ENCODE data around the gene ATRN.
"Not testable (repeated sequence)": the region's sequence is repeated elsewhere in the genome, so short reads cannot be mapped to it uniquely, and the experiment has no call there.

Gene ATRN

DNA sequence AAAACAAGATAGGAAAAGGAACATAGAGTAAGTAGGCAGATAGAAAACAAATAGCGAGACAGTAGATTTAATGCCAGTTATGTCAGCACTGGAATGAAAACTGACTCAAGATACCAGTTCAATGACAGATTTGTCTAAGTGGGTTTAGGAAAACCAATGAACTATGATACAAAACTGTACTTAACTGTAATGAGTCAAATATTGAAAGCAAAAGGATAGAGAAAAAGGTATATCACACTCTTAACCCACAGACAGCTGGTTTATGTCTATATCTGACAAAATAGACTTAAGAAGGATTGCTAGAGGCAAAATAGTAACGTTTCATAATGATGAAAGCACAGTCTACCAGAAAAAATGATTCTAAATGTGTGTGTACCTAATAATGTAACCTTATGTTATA is 38.2 kb downstream of the ATRN start:
- Histone ChIP-seq H3K9ac (ENCODE audit: low read depth, low read length) (no peak overlapping the region), H3K27me3 (ENCODE audit: insufficient read depth, low read length, poor library complexity) (no peaks in the 10 kb centered on the region), H3K9me3 (ENCODE audit: insufficient read depth, low read length, severe bottlenecking) (no peaks in the 10 kb centered on the region), H4K20me1 (ENCODE audit: insufficient read depth, low read length) (no peaks in the 10 kb centered on the region), H3K27ac (ENCODE audit: low read length) (no peak overlapping the region), H2AFZ (ENCODE audit: low read depth, low read length) (no peak overlapping the region), H3K4me1 (ENCODE audit: insufficient read depth, low read length) (no peaks in the 10 kb centered on the region), H3K4me3 (ENCODE audit: low read depth in 1 of 2, low read length in 2 of 2) (no peak overlapping the region), H3K79me2 (ENCODE audit: insufficient read depth, low read length) (no peaks in the 10 kb centered on the region), H3K36me3 (ENCODE audit: insufficient read depth, low read length) (no peaks in the 10 kb centered on the region), H3K4me2 (ENCODE audit: insufficient read depth, low read length) (no peak overlapping the region)
- DNase-seq (no peak), ATAC-seq (ENCODE audit: insufficient read depth, low read depth) (no peak)
- TF ChIP-seq EZH2 (IDR thresholded peaks at IDR 0.05; ENCODE audit: borderline replicate concordance, low read depth, low read length, severe bottlenecking) = no peak
- TF ChIP-seq, protein P1, sequence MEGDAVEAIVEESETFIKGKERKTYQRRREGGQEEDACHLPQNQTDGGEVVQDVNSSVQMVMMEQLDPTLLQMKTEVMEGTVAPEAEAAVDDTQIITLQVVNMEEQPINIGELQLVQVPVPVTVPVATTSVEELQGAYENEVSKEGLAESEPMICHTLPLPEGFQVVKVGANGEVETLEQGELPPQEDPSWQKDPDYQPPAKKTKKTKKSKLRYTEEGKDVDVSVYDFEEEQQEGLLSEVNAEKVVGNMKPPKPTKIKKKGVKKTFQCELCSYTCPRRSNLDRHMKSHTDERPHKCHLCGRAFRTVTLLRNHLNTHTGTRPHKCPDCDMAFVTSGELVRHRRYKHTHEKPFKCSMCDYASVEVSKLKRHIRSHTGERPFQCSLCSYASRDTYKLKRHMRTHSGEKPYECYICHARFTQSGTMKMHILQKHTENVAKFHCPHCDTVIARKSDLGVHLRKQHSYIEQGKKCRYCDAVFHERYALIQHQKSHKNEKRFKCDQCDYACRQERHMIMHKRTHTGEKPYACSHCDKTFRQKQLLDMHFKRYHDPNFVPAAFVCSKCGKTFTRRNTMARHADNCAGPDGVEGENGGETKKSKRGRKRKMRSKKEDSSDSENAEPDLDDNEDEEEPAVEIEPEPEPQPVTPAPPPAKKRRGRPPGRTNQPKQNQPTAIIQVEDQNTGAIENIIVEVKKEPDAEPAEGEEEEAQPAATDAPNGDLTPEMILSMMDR (IDR thresholded peaks at IDR 0.05; ENCODE audit: borderline replicate concordance, extremely low read depth, low read length, poor library complexity, severe bottlenecking) = no peak

DNA sequence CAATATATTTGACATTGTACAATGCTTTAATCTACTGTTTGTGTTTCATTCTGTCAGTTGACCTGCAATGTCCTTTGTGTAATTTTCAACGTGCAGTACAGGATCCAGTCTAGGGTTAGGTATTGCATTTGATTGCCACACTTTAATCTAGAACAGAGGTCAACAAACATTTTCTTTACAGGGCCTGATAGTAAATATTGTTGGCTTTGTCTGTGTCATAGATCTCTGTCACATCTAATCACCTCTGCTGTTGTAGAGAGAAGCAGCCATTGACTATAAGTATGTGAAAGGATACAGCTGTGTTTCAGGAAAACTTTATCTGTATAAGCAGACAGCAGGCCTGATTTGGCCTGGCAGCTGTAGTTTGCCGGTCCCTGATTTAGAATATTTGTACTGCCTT is 39.3 kb downstream of the ATRN start:
- DNase-seq (no peak), ATAC-seq (ENCODE audit: insufficient read depth, low read depth) (no peak)
- H3K9me3 ChIP-seq (ENCODE audit: insufficient read depth, low read length, severe bottlenecking) = peaks cover 2% of the 10 kb centered on the region
- H3K9ac ChIP-seq (ENCODE audit: low read depth, low read length) = no peak overlapping the region
- no peak overlapping the region for H3K27ac ChIP-seq (ENCODE audit: low read length)
- H3K4me2 ChIP-seq (ENCODE audit: insufficient read depth, low read length) = no peak overlapping the region
- H3K4me1 ChIP-seq (ENCODE audit: insufficient read depth, low read length) = no peaks in the 10 kb centered on the region
- no peak overlapping the region for H2AFZ ChIP-seq (ENCODE audit: low read depth, low read length)
- H3K36me3 ChIP-seq (ENCODE audit: insufficient read depth, low read length) = no peaks in the 10 kb centered on the region
- H4K20me1 ChIP-seq (ENCODE audit: insufficient read depth, low read length) = no peaks in the 10 kb centered on the region
- no peaks in the 10 kb centered on the region for H3K79me2 ChIP-seq (ENCODE audit: insufficient read depth, low read length)
- no peak overlapping the region for H3K4me3 ChIP-seq (ENCODE audit: low read depth in 1 of 2, low read length in 2 of 2)
- H3K27me3 ChIP-seq (ENCODE audit: insufficient read depth, low read length, poor library complexity) = no peaks in the 10 kb centered on the region
- no peak for TF ChIP-seq EZH2 (IDR thresholded peaks at IDR 0.05; ENCODE audit: borderline replicate concordance, low read depth, low read length, severe bottlenecking)
- TF ChIP-seq, protein P1 (IDR thresholded peaks at IDR 0.05; ENCODE audit: borderline replicate concordance, extremely low read depth, low read length, poor library complexity, severe bottlenecking) = no peak

DNA sequence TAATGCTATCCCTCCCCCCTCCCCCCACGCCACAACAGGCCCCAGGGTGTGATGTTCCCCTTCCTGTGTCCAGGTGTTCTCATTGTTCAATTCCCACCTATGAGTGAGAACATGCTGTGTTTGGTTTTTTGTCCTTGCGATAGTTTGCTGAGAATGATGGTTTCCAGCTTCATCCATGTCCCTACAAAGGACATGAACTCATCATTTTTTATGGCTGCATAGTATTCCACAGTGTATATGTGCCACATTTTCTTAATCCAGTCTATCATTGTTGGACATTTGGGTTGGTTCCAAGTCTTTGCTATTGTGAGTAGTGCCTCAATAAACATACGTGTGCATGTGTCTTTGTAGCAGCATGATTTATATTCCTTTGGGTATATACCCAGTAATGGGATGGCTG is 41.4 kb downstream of the ATRN start:
- not testable (repeated sequence) for H3K4me3 ChIP-seq (ENCODE audit: low read depth in 1 of 2, low read length in 2 of 2); H3K27me3 ChIP-seq (ENCODE audit: insufficient read depth, low read length, poor library complexity); H3K9me3 ChIP-seq (ENCODE audit: insufficient read depth, low read length, severe bottlenecking); H3K27ac ChIP-seq (ENCODE audit: low read length); H3K4me2 ChIP-seq (ENCODE audit: insufficient read depth, low read length); H3K4me1 ChIP-seq (ENCODE audit: insufficient read depth, low read length); H3K36me3 ChIP-seq (ENCODE audit: insufficient read depth, low read length); H4K20me1 ChIP-seq (ENCODE audit: insufficient read depth, low read length); ATAC-seq (ENCODE audit: insufficient read depth, low read depth); H2AFZ ChIP-seq (ENCODE audit: low read depth, low read length); H3K79me2 ChIP-seq (ENCODE audit: insufficient read depth, low read length); DNase-seq; H3K9ac ChIP-seq (ENCODE audit: low read depth, low read length)

GRCh38 chr20:3514012-3514642 is 43.3 kb downstream of the ATRN start:
- Histone ChIP-seq H3K9me3 (ENCODE audit: insufficient read depth, low read length, severe bottlenecking) (peaks cover 2% of the 10 kb centered on the region), H2AFZ (ENCODE audit: low read depth, low read length) (no peak overlapping the region), H3K9ac (ENCODE audit: low read depth, low read length) (no peak overlapping the region), H3K36me3 (ENCODE audit: insufficient read depth, low read length) (no peaks in the 10 kb centered on the region), H3K4me1 (ENCODE audit: insufficient read depth, low read length) (no peaks in the 10 kb centered on the region), H3K27ac (ENCODE audit: low read length) (no peak overlapping the region), H4K20me1 (ENCODE audit: insufficient read depth, low read length) (no peaks in the 10 kb centered on the region), H3K4me2 (ENCODE audit: insufficient read depth, low read length) (no peak overlapping the region), H3K27me3 (ENCODE audit: insufficient read depth, low read length, poor library complexity) (no peaks in the 10 kb centered on the region), H3K4me3 (ENCODE audit: low read depth in 1 of 2, low read length in 2 of 2) (no peak overlapping the region), H3K79me2 (ENCODE audit: insufficient read depth, low read length) (no peaks in the 10 kb centered on the region)
- TF ChIP-seq, protein P1 (IDR thresholded peaks at IDR 0.05; ENCODE audit: borderline replicate concordance, extremely low read depth, low read length, poor library complexity, severe bottlenecking) = no peak
- no peak for TF ChIP-seq EZH2 (IDR thresholded peaks at IDR 0.05; ENCODE audit: borderline replicate concordance, low read depth, low read length, severe bottlenecking)
- DNase-seq (no peak), ATAC-seq (ENCODE audit: insufficient read depth, low read depth) (no peak)
